Ascending aorta (tissue), 2 donors: ENCODE measurements around the gene TMEM183A. TPM values are rescaled to one million over a fixed set of nuclear protein-coding genes. Genes with fewer than 3 reads are reported as not detected.
A peak's percentile ranks its signal among the peaks of the same experiment; 100 is the strongest.

Experiments
- DNase-seq, 2 donors: peaks; one replicate each; pipeline ENCODE4 v3.0.0-alpha.2; 2019; ENCODE audit warnings: low spot score in 2 of 2
- H3K27ac ChIP-seq, 2 donors: fragments of 200-600 bp; sonication (generic); one replicate each; pipeline ENCODE4 v1.5.1; 2016 to 2017; ENCODE audit warnings: mild to moderate bottlenecking in 1 of 2
- H3K27me3 ChIP-seq: fragments of 200-600 bp; sonication (generic); one replicate; pipeline ENCODE4 v1.5.1; 2017
- H3K36me3 ChIP-seq, 2 donors: fragments of 200-600 bp; sonication (generic); one replicate each; pipeline ENCODE4 v1.5.1; 2016
- H3K4me1 ChIP-seq, 2 donors: fragments of 200-600 bp; sonication (generic); one replicate each; pipeline ENCODE4 v1.5.1; 2016 to 2017; ENCODE audit warnings: mild to moderate bottlenecking in 1 of 2
- H3K4me3 ChIP-seq, 2 donors: fragments of 200-600 bp; sonication (generic); one replicate each; pipeline ENCODE4 v1.5.1; 2016 to 2017; ENCODE audit warnings: mild to moderate bottlenecking in 1 of 2
- H3K9me3 ChIP-seq, 2 donors: fragments of 200-600 bp; sonication (generic); one replicate each; pipeline ENCODE4 v1.5.1; 2016
- CTCF ChIP-seq, 3 experiments: fragments of 200-600 bp in 2 of 3; fragments of 450-650 bp in 1 of 3; sonication (generic) in 2 of 3; IDR thresholded peaks; one replicate each; pipeline ENCODE4 v1.5.1; 2016 to 2019; ENCODE audit warnings: antibody characterized with exemption in 3 of 3, mild to moderate bottlenecking in 1 of 3, moderate library complexity in 1 of 3
- intact Hi-C: fragments of 100-400 bp; cut with DNase I; formaldehyde crosslinking; loops from one replicate; pipeline ENCODE4 v1.15.1; 2023
- total RNA-seq: library from RNA; depleted of rRNA; stranded (reverse); fragments of >200 nt; gene quantifications from one replicate; pipeline ENCODE4 v1.1.0, GENCODE V29; 2016

The TMEM183A gene
- total RNA-seq, 1 donor from 2014 or later, result 44.6 TPM

- Histone ChIP-seq H3K36me3 (no peaks in the 10 kb centered on the region), H3K9me3 (no peaks in the 10 kb centered on the region), H3K27me3 (no peaks in the 10 kb centered on the region), H3K4me3 (peak overlapping the region in 1 of 2 donors; percentile 19), H3K4me1 (peaks cover 16 to 23% of the 10 kb centered on the region in 2 donors), H3K27ac (peak overlapping the region; percentile 87 to 92)
- TF ChIP-seq CTCF (IDR thresholded peaks at IDR 0.05), result peak; percentile 83 to 88 (median 86)
- peak in 1 of 2 donors; percentile 85 for DNase-seq
- intact Hi-C loops, result loop anchor here (1.0 to 2.0 kb wide), 5 partner anchors 13 to 230 kb away; partner anchors contain the start of gene PPFIA4
Observed at GRCh38 chr1:203038891-203039608, 31.9 kb downstream of the TMEM183A start.

DNA sequence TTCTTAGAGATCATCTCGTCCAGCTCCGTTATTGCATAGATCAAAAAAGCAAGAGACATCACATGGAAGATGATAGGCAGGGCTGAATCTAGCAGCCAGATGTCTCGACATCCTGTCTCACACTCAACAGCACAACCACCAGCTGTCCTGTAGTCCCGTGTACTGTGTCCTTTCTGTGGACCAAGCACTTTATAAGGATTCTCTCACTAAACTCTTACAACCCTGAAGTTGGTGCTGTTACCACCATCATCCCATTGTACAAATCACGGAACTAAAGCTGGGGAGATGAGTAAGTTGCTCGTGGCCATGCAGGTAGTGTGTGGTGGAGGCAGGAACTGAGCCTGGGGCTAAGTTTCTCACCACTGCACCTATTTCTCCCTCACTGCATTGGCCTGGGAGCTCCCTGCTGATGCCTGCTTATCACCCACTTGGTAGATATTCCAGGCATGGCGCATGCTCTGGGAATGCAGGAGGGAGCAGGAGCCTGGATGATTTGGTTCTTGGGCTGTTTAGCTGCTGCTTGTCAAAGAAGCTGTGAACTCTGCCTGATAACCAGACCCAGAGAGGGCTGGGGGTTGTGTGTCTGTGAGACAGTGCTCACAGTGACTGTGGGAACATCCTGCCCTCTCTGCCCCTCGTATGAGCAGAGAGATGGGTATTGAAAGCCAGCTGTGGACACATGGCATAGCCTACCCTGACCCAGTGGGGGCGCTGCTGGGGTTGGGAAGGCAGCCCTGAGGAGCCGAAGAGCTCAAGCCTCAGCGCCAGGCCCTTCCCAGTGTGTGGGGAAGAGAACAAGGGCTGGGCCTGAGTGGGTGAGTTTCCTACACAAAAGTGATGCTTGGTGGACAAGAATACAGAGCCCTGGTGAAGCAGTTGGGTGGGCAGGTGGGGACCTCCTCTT is 32.7 kb downstream of the TMEM183A start:
- no peaks in the 10 kb centered on the region for H3K27me3 ChIP-seq
- H3K4me1 ChIP-seq, result peaks cover 16 to 23% of the 10 kb centered on the region in 2 donors
- no peak overlapping the region for H3K27ac ChIP-seq
- intact Hi-C loops, result loop anchor here (1.0 to 5.0 kb wide), 5 partner anchors 31 to 229 kb away; partner anchors contain the start of gene ADORA1
- H3K4me3 ChIP-seq, result no peak overlapping the region
- DNase-seq, result no peak
- TF ChIP-seq CTCF (IDR thresholded peaks at IDR 0.05), result no peak
- H3K9me3 ChIP-seq, result no peaks in the 10 kb centered on the region
- H3K36me3 ChIP-seq, result peaks cover 0 to 4% of the 10 kb centered on the region in 2 donors

GRCh38 chr1:203040513-203041275 is 33.5 kb downstream of the TMEM183A start:
- H3K4me1 ChIP-seq, result peaks cover 16 to 23% of the 10 kb centered on the region in 2 donors
- no peaks in the 10 kb centered on the region for H3K9me3 ChIP-seq
- DNase-seq, result no peak
- peaks cover 0 to 4% of the 10 kb centered on the region in 2 donors for H3K36me3 ChIP-seq
- H3K27me3 ChIP-seq, result no peaks in the 10 kb centered on the region
- TF ChIP-seq CTCF (IDR thresholded peaks at IDR 0.05), result no peak
- H3K27ac ChIP-seq, result no peak overlapping the region
- intact Hi-C loops, result loop anchor here (5.0 kb wide), 1 partner anchor 87 kb away; the partner anchor contains the start of gene ADORA1
- no peak overlapping the region for H3K4me3 ChIP-seq

DNA sequence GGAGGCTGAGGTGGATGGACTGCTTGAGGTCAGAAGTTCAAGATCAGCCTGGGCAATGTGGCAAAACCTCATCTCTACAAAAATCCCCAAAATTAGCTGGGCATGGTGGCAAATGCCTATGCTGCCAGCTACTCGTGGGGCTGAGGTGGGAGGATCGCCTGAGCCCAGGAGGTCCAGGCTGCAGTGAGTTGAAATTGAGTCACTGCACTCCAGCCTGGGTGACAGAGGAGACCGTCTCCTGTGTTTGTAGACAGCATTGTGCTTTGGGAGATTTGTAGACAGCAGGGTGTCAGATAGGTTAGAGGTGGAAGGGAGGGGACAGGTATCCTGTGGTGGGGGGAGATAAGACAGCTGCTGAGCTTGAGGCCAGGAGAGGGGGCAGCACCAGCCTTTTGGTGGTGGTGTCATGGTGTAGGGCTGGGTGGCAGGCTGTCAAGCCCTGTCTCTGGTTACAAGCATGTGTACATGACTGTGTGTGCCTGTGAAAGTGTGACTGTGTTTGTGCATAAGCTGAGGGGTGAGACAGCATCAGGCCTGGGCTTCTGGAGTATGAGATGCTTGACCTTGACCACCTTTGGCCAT is 34.3 kb downstream of the TMEM183A start:
- Histone ChIP-seq H3K9me3 (no peaks in the 10 kb centered on the region), H3K27me3 (no peaks in the 10 kb centered on the region), H3K4me3 (no peak overlapping the region), H3K4me1 (peaks cover 16 to 23% of the 10 kb centered on the region in 2 donors), H3K36me3 (peaks cover 4 to 5% of the 10 kb centered on the region in 2 donors), H3K27ac (no peak overlapping the region)
- no peak for TF ChIP-seq CTCF (IDR thresholded peaks at IDR 0.05)
- intact Hi-C loops, result loop anchor here (5.0 kb wide), 1 partner anchor 86 kb away; the partner anchor contains the start of gene ADORA1
- no peak for DNase-seq
